RPMI8226 (cell line): Measurements from ENCODE around the gene FTO.
"Not testable (repeated sequence)": the region's sequence is repeated elsewhere in the genome, so short reads cannot be mapped to it uniquely, and the experiment has no call there.

Experiments used
- DNase-seq: peaks from one replicate; pipeline ENCODE4 v3.0.0-alpha.2; 2015

The FTO gene

GRCh38 chr16:53703590-53704444 is at the start of gene FTO, which contains the start of gene RPGRIP1L:
Gene FTO, plus strand, starts transcription at chr16:53704156.
Gene RPGRIP1L, minus strand, starts transcription at chr16:53703859. Its CDS starts 3,136 bp downstream, at chr16:53700723.
- peak; percentile 99 for DNase-seq

GRCh38 chr16:53654946-53655345 is 49.0 kb upstream of the FTO start:
- no peak for DNase-seq

- DNase-seq, result no peak
Observed at GRCh38 chr16:53662072-53662471, 41.9 kb upstream of the FTO start.

GRCh38 chr16:53664724-53665345 is 39.1 kb upstream of the FTO start:
- no peak for DNase-seq

- no peak for DNase-seq
Observed at GRCh38 chr16:53666786-53667415, 37.1 kb upstream of the FTO start.

GRCh38 chr16:53668869-53669268 is 35.1 kb upstream of the FTO start:
- no peak for DNase-seq

GRCh38 chr16:53672461-53672860 is 31.5 kb upstream of the FTO start:
- DNase-seq, result no peak

GRCh38 chr16:53673189-53673588 is 30.8 kb upstream of the FTO start:
- no peak for DNase-seq

GRCh38 chr16:53678155-53678554 is 25.8 kb upstream of the FTO start:
- DNase-seq, result no peak

GRCh38 chr16:53678756-53679343 is 25.1 kb upstream of the FTO start:
- DNase-seq, result no peak

GRCh38 chr16:53680756-53681155 is 23.2 kb upstream of the FTO start:
- no peak for DNase-seq

GRCh38 chr16:53681354-53681753 is 22.6 kb upstream of the FTO start:
- DNase-seq, result no peak

GRCh38 chr16:53685334-53685733 is 18.6 kb upstream of the FTO start:
- DNase-seq, result not testable (repeated sequence)

- no peak for DNase-seq
Observed at GRCh38 chr16:53686710-53687109, 17.2 kb upstream of the FTO start.

GRCh38 chr16:53689636-53690035 is 14.3 kb upstream of the FTO start:
- no peak for DNase-seq

GRCh38 chr16:53690771-53691170 is 13.2 kb upstream of the FTO start:
- DNase-seq, result no peak

- DNase-seq, result no peak
Observed at GRCh38 chr16:53692146-53692545, 11.8 kb upstream of the FTO start.

GRCh38 chr16:53693320-53693719 is 10.6 kb upstream of the FTO start:
- no peak for DNase-seq

GRCh38 chr16:53695070-53695469 is 8.9 kb upstream of the FTO start:
- no peak for DNase-seq

- DNase-seq, result not testable (repeated sequence)
Observed at GRCh38 chr16:53698271-53698670, 5.7 kb upstream of the FTO start.

- DNase-seq, result no peak
Observed at GRCh38 chr16:53704445-53704813, 473 bp downstream of the FTO start.

GRCh38 chr16:53707671-53708070 is 3.7 kb downstream of the FTO start:
- DNase-seq, result no peak

GRCh38 chr16:53708490-53708889 is 4.5 kb downstream of the FTO start:
- no peak for DNase-seq

GRCh38 chr16:53711390-53711789 is 7.4 kb downstream of the FTO start:
- DNase-seq, result no peak
